ENCODE results near the gene SLC38A2. TPM values are rescaled to one million over a fixed set of nuclear protein-coding genes. Genes with fewer than 3 reads are reported as not detected.

SLC38A2 gene
- total RNA-seq, 1 donor from 2014 or later, result 535 TPM

DNA sequence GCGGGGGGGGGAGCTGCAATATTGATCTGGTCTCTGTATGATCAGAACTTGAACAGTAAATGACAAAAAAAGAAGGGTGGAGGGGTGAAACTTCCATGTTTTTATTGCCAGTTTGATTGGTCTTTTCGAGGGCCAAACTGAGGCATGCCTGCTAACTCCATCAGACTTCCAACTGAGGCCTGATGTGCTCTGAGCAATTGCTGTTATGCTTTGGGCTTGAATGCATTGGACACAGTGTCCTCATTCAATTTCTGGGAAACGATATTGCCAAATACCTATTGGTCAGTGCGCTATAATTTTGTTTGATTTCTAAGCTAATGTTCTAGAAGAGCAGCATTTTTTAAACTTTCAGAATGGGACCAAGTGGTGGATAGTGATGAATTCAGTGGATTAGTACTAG lies 2.1 kb upstream of the SLC38A2 start:
- no peak for DNase-seq (ENCODE audit: low spot score)

DNA sequence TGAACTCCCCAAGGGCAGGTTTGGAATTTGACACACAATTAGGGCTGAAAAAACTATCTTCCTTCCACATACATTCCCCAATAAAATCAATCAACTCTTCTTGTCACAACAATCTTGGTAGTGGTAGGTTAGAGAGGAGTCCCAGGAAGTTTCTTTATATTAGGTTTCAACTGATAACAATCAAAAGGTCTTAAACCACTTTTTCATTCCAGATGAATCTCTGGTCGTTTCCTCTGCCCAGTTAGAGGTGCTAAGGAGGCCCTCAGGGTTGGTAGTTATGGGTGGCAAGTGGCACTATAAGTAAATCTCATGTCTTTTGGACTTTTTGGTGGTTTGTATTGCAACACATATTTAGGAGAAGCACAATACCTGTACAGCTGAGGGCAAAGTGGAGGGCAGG lies 1.7 kb upstream of the SLC38A2 start:
- DNase-seq (ENCODE audit: low spot score), result no peak

DNA sequence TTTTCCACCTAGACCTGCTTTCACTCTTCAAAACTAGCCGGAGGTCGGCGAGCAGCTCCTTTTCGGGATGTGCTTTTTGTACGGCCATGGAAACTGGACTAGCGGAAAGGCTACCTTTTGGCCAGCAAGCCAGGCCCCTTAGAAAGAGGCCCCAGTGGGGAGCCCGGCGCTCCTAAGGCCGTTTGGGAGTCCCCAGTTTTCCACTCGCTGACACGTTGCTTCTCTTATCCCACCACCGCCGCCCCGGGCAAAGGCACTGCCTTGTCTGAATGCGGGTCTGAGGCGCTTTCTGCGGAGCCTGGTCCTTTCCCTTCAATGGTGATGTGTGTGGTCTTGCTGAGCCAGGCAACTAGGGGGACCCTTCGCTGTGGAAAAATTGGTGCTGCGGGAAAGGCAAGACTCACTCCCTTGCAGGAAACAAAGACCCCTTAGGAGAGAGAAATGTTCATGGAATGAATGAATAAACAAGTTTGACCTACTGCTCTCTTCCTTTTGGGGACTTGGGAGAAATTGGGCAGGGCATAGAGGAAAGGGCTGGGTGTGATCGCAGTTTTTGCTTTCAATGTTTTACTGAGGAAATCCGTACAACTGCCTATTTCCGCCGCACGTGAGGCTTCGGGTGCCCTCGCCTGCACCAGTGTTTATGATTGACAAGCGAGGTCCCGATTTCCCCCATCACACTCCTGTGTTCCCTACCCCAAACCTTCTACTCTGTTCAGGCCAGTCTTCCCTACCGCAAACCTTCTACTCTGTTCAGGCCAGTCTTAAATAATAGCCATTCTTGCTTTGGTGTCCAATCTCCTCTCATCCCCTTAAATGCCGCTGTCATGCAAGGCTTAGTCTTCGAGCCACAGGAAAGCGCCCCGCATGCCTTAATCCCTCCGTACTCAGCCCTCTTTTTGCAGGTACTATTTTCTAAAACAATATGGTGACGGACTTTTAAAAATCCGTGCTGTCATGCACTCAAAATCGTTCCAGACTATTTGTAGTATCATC lies 1.0 kb upstream of the SLC38A2 start:
- DNase-seq (ENCODE audit: low spot score), result peak; percentile 72

DNA sequence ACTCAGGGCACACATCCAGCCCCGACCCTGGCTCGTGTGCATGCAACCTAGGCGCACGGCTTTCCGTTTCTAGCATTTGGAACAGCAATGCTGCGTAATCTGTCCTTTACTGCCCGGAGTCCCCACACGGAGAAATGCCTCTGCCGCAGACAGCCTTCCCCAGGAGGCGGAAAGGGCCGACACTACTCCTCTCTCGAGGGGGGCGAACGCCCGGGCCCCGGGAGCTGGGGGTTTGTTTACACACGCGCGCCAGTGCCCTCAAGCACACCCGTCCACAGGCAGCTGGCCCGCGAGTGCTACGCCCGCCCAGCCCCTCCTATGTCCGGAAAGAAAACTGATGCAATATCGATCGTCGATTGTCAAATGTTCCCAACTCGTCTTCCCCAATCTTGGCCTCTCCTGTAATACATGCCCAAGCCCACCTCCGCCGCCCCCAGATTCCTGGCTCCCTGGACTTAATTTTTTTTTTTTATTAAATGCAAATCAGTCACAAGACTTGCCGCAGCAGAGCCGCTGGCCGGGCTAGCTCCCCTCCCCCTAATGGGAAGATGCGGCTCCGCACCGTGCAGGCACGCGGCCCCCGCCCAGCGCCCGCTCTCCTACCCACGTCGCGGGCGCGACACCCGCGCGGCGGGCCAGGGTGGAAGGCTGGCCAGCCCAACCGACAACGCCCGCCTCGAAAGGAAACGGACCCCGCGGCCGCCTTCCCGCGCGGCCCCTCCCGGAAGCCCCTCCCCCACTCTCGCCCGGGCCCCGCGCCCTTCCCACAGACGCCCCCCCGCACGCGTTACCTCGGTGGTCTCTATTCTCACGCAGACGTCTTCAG lies 642 bp downstream of the SLC38A2 start:
- no peak for DNase-seq (ENCODE audit: low spot score)

DNA sequence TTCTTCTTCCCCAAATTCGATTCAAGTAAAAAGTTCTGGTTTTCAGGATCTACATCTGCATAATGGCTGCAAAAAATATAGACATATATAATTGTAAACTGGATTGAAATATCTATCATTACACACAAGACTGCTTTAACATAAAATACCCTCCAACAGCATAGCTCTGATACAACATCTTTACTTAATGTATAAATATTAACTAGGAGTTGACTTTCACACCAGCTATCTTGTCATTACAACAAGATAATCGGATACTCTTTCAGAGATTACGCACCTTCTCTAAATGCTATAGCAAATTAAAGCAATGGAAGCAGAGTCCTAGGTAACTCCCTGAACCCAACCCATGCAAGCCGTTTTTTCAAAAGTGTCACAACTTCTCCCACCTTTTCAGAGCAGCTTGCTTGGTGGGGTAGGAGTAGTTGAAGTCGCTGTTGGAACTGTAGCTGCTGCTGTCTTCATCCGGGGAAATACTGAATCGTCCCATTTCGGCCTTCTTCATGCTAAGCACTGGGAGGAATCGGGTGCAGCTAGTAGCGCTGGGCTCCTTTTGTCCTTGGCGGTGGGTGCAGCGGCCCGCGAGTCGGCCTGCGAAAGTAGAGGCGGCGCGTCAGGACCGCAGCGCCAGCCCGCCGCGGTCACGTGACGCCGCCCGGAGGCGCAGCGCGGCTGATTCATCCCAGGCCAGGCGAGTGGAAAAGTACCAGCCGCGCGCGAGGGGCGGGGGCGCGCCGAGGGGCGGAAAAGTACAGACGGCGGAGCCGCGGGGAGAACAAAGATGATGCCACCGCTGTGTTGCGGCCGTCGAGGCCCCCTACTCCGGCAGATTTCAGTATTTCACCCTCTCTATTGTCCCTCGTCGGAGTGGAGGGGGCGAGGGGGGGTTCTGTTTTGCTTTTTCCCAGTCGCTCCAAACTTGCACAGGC lies 1.5 kb downstream of the SLC38A2 start:
- DNase-seq (ENCODE audit: low spot score), result peak; percentile 91

DNA sequence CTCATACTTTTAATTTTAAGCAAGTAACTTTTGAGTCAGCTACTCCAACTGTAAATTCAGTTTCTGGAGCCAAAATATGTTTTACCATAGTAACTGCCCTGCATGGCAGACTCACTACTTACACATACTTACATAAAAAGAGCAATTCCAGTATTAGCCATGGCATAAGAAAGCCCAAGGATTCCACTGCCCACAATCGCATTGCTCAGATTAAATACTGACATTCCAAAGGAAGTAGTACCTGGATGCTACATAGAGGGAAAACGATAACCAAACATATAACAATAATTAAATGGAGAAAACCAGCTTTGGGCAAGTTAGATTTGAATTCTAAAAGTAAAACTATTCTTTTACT lies 2.2 kb downstream of the SLC38A2 start:
- no peak for DNase-seq (ENCODE audit: low spot score)

DNA sequence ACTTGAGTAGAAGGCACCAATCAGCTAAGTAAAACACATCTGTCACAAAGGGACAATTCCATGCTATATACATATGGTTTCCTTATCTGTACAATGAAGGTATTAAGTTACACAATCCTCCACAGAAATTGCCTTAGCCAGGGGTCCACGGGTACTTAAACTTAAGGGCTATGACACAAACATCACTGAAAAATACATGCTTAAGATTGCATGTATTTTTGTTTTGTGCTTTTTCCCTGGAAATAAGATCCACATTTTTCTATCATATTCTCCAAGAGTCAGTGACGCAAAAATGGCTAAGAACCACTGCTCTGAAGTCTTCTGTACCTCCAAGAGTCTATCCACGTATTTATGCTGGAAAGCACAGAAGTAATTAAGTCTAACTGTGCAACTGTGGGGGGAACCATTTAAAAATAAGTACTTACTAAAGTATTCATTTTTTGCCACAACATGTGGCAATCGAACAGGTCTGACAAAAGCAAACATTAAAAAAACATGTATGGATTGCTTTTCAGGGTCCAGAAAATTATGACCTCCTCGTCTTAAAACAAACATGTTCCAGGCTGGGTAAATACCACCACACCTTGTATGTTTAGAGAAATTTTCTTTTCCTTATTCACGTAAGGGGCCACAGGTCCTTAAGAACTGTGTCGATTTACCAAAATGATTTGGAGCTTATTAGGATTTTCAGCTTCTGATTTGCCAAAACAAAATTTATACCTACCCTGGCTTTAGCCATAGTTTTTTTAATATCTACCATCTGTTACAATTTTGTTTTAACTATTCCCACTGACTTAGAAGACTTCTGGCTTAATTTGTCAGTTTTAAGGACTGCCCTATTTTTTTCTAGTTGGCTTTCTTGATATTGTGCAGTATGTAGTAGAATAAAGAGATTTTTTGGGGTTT lies 2.8 kb downstream of the SLC38A2 start:
- DNase-seq (ENCODE audit: low spot score), result no peak

DNA sequence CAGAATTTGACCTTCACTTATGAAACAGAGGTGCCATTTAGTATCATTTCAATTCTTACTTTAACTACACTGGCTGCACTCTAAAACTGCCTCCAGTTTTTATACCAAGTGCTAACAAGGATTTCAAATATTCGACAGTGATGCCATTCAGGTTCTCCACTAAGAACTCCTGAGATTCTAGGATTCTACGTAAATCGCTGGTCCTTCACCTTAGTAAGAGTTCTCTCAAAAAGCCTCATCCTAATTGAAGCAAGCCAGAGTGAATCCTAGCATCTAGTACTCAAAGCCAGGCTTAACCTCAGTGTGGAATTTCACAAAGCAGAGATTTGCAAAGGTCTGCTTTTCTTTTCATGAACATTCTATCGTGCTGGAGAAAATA lies 3.5 kb downstream of the SLC38A2 start:
- no peak for DNase-seq (ENCODE audit: low spot score)

DNA sequence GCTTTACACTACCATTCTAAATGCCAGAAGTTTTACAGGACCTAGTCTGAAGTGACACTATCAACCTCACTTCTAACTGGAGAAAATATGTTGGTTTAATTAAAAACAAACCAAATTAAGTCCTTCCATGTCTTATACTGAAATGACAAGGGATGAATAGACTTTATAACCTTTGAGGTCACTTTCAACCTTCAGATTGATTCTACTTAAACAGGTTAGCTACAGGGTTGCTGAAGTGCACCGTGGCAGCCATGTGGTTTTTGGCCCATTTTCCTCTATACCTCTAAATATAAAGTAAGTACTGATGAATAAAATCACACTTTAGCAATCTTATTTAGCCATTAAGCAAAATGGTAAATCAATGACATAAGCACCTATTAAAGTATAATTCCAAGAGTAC lies 3.9 kb downstream of the SLC38A2 start:
- no peak for DNase-seq (ENCODE audit: low spot score)

DNA sequence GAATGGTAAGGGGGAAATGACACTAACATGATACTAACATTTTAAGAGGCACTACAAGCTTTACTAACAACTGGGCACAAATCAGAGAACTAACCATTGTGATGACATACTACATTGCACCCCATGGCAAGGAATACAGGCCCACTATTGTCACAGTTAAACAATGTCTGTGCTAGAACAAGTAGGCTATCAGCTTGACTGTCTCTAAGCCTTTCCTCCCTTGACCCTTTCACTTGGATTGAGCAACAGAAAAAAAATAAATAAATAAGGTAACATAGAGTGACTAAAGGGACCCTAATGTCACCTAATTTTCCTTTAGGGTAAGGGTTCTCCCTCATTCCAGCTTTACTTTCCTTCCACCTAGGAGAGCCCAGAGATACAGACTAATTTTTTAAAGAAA lies 4.4 kb downstream of the SLC38A2 start:
- no peak for DNase-seq (ENCODE audit: low spot score)

DNA sequence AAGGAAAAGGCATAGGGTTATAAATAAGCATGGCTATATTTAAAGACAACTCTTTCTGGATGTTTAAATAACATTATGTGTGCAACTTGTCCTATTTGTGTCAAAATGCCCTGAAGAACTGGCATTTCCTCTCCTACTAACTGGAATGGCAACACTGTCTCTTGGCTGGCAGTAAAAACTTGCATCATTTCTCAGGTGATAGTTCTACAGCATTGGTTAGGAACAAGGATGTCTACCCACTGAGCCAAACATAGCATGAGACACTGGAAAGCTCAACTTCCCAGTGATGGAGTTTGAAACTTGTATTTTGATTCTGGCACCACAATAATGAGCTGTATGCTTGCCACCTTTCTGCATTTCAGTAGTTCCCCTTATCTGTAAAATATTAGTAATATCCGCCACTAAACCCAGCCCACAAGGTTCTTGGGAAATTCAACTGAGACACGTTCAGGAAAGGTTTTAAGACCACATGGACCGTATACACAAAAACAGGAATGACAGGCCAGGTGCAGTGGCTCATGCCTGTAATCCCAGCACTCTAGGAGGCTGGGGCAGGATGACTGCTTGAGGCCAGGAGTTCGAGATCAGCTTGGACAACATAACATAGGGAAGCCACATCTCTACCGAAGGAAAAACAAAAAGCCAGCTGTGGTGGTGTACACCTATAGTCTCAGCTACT lies 5.1 kb downstream of the SLC38A2 start:
- no peak for DNase-seq (ENCODE audit: low spot score)

DNA sequence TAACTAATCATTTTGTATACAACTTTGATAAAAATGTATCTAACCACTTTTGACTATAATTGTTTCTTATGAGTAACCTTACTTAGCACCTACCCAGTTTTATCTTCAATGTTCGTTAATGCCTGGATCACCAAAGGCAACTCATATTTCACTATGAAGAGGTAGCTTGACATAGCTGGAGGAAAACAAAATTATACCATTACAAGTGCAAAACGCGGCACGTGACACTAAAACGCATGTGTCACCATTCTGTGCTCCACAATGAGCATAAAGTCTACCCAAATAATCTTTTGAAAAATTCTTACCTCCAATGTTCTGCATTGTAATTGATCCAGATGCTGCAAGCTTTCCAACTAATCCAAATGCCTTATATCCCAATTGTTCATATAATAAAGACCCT lies 5.8 kb downstream of the SLC38A2 start:
- DNase-seq (ENCODE audit: low spot score), result no peak

DNA sequence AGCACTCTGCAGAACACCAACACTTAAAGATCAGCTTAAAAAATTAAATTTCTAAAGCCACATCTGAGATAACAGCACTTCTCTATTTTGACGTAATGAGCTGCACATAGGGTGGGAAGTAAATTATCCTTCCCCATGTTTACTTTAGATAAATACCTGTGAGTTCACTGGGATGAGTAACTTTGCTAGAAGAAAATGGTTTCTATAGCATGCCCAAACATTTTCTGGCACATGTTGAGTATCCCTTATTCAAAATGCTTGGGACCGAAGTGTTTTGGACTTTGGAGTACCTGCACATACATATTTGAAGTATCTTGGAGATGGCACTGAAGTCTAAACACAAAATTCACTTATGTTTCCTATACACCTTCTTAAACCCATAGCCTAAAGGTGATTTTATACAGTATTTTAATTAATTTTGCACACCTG lies 6.6 kb downstream of the SLC38A2 start:
- DNase-seq (ENCODE audit: low spot score), result no peak

DNA sequence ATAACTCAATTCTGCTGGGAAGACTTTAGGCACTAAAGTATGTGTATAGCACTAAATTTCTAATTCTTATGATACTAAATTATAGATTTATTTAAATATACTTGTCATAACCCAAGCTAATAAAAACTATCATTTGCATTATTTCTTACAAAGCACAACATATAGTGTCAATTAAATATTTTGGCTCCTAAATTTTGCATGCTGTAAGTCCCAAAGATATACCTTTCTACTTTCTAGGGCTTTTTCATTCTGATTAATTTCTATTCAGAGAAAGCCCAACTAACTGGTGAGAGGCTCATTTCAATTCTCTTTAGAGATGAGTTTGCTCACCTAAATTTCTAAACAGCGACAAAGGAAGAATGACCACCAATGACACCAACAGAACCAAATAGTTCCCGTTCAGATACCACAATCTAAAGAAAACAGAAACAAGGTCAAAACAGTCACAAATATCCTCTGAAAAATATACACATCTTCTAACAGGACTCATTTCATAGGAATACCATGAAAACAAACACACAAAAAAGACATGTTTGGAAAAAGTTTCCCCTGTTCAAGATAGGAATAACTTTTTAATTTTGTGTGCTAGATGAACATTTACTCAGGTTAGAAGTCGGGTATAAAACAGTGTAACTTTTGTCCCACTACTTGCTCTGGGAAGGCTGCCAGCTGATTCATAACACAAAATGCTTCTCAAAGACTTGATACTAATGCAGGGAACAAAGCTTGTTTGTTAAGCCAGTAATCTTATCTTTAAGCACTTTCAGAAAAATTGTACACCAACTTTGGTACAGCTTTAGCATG lies 7.6 kb downstream of the SLC38A2 start:
- peak; percentile 70 for DNase-seq (ENCODE audit: low spot score)

DNA sequence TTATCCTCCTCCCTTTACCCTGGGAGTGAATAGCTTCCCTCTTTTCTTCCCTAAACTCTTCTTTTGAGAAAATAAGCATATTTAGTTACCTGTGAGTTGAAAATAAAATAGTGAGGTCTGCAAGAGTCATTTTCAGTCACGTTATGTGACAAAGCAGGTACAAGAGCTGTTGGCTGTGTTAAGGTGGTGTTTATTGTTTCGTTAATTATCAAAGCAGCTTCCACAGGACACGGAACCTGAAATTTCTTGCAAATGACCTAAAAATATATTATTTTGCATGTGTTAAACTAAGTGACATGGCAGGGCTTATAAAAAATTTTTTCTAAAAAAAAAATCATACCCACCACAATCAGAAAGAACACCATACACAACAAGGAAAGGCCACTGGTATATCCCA lies 8.3 kb downstream of the SLC38A2 start:
- no peak for DNase-seq (ENCODE audit: low spot score)

DNA sequence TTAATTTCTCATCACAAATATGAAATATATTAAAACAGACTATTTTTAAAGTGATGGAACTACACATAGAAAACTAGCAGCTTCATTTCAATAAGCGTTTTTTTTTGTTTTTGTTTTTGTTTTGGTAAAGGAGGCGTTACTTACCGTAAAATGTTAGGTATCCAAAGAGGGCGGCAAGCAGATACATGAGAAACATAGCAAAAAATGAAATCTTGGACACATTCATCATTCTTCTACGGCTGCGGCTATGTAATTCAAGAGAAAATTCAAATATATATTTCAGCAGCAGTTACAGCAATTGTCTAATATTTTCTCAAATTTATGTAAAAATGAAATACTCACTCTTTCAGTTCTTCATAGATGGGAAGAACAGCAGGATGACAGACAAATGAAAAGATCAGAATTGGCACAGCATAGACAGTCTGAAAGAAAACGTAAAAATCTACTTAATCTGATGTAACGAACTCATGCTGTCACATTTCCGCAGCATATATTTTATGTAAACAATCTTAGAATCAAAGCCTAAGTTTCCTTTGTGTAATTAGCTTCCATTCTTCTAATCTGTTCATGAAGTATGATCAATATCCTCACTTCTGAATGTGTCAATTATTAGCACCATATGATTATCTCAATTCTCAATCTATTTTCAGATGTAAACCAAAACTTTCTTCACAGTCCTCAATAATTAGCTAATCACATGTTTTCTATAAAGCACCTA lies 8.8 kb downstream of the SLC38A2 start:
- no peak for DNase-seq (ENCODE audit: low spot score)

DNA sequence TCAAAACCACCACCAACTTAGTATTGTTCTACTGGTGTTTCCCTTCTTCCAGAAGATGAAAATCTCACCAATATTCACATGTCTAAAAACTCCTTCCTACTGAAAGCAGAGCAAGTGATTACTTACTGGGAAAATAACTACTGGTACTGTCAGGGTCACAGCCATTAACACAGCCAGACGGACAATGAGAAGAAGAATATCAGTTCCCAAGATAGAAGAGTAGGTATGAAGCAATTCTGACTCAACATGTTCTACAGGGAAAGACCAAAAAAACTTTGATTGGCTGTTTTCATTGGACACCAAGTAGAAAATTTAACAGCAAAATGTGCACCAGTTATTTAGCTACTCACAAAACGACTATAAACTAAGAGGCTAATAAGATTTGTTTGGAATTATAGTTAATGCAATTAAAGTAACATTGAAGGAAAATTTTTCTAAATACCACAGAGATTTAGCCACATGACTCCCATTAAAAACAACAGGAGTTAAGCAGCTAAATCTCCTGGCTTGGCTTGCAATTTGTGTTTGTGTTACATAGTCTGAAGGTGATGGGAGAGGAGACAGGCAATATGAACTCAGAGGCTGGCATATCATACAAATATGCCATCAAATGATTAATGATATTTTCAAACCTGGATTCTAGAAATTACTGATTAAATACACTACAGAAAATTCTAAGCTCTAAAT lies 9.5 kb downstream of the SLC38A2 start:
- no peak for DNase-seq (ENCODE audit: low spot score)

DNA sequence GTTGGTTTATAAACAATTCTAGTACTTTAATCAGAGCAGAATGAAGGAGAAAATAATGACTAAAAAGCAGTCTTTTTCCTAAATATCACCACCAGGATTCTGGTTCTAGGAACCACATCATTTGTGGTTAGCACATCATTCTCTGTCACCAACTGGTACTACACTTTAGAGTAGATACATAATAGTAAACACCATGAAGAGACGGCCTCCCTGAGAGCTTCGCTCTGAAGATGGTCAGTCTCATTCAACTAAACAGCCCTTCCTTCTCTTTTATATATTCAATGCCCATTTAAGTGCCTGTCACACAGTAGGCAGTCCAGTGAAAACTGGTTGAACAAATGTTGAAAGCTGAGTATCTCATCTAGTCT lies 10.9 kb downstream of the SLC38A2 start:
- DNase-seq (ENCODE audit: low spot score), result no peak

Data from umbilical cord (tissue), 2 donors.